ENCODE results near the gene LYPD5. TPM values are rescaled to one million over a fixed set of nuclear protein-coding genes. Genes with fewer than 3 reads are reported as not detected.
"Not testable (repeated sequence)": the region's sequence is repeated elsewhere in the genome, so short reads cannot be mapped to it uniquely, and the experiment has no call there.

LYPD5 gene
- total and polyA plus RNA-seq, 9 donors = 0.22 to 0.83 (median 0.36) TPM

DNA sequence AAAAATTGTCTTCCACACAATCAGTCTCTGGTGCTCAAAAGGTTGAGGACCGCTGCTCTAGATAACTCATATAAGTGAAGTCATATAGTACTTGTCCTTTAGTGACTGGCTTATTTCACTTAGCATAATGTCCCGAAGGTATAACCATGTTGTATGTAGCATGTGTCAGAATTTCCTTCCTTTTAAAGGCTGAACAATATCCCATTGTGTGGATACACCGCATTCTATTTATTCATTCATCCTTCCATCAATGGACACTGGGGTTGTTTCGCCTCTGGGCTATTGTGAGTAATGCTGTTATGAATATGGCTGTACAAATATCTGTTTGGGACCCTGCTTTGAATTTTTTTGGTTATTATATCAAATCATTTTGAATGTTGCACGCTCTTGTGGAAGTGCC, 4.6 kb upstream of the LYPD5 start:
- no CpG with 5 or more reads among the region's 5 CpGs for WGBS (ENCODE audit: insufficient coverage)
- H3K27me3 ChIP-seq (ENCODE audit: control insufficient read depth, insufficient read depth, low read length) = no peaks in the 10 kb centered on the region
- H3K9me3 ChIP-seq (replicated peaks; ENCODE audit: control insufficient read depth, low read depth, low read length) = no peaks in the 10 kb centered on the region
- no peak for DNase-seq
- no peak overlapping the region for H3K27ac ChIP-seq (ENCODE audit: low read length)
- H3K4me3 ChIP-seq (ENCODE audit: low read length) = no peak overlapping the region
- H3K36me3 ChIP-seq (ENCODE audit: control insufficient read depth, insufficient read depth, low read length) = no peaks in the 10 kb centered on the region
- H3K4me1 ChIP-seq (ENCODE audit: control insufficient read depth, insufficient read depth, low read length) = no peaks in the 10 kb centered on the region

DNA sequence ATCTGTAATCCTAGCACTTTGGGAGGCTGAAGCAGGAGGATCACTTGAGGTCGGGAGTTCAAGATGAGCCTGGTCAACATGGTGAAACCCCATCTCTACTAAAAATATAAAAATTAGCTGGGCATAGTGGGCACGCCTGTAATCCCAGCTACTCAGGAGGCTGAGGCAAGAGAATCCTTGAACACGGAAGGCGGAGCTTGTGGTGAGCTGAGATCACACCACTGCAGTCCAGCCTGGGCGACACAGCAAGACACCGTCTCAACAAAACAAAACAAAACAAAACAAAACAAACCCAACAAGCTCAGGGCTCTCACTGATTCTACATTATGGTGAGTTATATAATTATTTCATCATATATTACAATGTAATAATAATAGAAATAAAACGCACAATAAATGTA, 4.2 kb upstream of the LYPD5 start:
- H3K4me1 ChIP-seq (ENCODE audit: control insufficient read depth, insufficient read depth, low read length); H3K4me3 ChIP-seq (ENCODE audit: low read length); H3K9me3 ChIP-seq (replicated peaks; ENCODE audit: control insufficient read depth, low read depth, low read length); H3K27ac ChIP-seq (ENCODE audit: low read length); H3K36me3 ChIP-seq (ENCODE audit: control insufficient read depth, insufficient read depth, low read length); DNase-seq; H3K27me3 ChIP-seq (ENCODE audit: control insufficient read depth, insufficient read depth, low read length): not testable (repeated sequence)
- WGBS (ENCODE audit: insufficient coverage) = no CpG with 5 or more reads among the region's 7 CpGs

DNA sequence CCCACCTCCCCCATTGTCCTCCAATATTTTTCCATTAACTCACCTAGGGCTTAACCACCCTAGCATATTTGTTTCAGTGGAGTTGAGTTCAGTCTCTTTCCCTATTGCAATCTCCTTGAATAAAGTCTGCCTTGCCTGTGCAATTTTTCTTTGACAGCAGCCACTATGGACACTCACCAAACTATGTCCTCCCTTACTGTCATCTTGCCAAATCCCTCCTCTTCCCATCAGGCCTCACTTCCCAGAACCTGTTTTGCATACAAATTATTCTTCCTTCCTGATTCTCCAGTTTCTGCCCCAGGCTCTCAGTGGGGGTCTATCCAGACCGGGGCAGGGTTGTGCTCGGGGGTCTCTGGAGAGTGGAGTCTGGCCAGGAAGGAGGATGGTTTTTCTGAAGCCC, 2.2 kb upstream of the LYPD5 start:
- Histone ChIP-seq H3K4me1 (ENCODE audit: control insufficient read depth, insufficient read depth, low read length) (no peaks in the 10 kb centered on the region), H3K9me3 (replicated peaks; ENCODE audit: control insufficient read depth, low read depth, low read length) (no peaks in the 10 kb centered on the region), H3K4me3 (ENCODE audit: low read length) (no peak overlapping the region), H3K27ac (ENCODE audit: low read length) (no peak overlapping the region), H3K36me3 (ENCODE audit: control insufficient read depth, insufficient read depth, low read length) (no peaks in the 10 kb centered on the region), H3K27me3 (ENCODE audit: control insufficient read depth, insufficient read depth, low read length) (no peaks in the 10 kb centered on the region)
- DNase-seq = no peak
- 40% methylated on average over 1 of the region's 2 CpGs for WGBS (ENCODE audit: insufficient coverage)

DNA sequence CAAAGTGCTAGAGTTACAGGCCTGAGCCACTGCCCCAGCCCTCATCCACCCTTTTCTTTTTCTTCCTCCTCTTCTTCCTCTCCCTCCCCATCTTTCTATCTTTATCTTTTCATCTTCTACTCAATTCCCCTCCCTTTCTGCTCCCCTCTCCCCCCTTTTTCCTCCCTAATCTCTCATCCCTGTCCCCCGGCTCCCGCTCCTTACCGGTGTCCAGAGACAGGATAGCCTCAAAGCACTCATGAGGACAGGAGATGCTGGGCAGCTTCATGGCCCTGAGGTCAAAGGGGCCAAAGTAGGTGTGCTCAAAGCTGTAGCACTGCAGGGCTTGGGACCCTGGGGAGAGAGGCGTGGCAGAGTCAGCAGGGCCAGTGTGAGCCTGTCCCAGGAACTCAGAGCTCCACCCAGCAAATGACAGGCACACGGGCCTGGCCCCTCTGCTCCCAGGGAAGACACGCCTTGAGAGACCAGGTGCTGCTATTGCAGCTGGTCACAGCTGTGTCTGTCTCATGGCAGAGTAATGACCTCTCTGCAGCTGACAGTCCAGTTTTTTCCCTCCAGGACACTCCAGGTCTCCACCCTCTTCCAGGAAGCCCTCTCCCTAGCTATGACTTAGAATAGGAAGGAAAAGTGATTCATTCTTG, 2.6 kb downstream of the LYPD5 start:
- Histone ChIP-seq H3K36me3 (ENCODE audit: control insufficient read depth, insufficient read depth, low read length) (no peaks in the 10 kb centered on the region), H3K9me3 (replicated peaks; ENCODE audit: control insufficient read depth, low read depth, low read length) (no peaks in the 10 kb centered on the region), H3K4me3 (ENCODE audit: low read length) (no peak overlapping the region), H3K4me1 (ENCODE audit: control insufficient read depth, insufficient read depth, low read length) (peaks cover 7% of the 10 kb centered on the region), H3K27ac (ENCODE audit: low read length) (no peak overlapping the region), H3K27me3 (ENCODE audit: control insufficient read depth, insufficient read depth, low read length) (peaks cover 15% of the 10 kb centered on the region)
- WGBS (ENCODE audit: insufficient coverage) = 51% methylated on average over 6 of the region's 6 CpGs
- DNase-seq = no peak

DNA sequence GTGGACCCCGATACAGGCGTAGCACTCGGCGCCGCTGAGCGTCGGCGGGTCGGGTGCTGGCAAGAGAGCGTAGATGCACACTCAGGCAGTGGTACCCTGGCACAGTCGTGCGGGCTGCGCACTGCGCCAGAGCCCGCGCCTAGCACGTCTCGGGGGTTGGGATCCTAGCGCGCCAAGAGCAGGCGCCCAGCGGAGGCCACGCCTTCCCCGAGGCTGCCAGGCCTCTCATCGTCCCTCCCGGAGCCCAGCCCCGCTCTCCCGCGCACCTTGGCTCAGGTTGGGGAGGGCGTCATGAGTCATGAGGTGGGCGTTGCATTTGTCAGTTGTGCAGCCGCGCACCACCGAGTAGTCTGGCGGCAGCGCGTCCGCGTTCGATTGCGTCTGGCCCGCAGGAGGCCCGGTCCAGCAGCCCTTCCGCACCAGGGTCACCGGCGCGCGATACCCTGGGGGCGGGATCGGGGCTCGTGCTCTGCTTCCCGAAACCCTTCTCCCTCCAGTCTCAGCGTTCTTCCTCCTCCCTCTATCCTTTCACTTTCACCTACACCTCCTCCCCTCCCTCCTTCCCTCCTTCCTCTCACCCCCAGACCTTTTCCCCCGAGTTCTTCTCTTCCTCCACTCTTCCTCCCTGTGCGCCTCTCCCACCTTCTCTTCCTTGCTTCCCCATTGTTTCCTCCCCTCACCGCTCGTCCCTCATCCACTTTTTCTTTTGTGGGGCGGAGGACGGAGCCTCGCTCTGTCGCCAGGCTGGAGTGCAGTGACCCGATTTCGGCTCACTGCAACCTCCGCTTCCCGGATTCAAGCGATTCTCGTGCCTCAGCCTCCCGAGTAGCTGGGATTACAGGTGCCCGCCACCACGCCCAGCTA, 3.5 kb downstream of the LYPD5 start:
- H3K27ac ChIP-seq (ENCODE audit: low read length) = no peak overlapping the region
- no peaks in the 10 kb centered on the region for H3K9me3 ChIP-seq (replicated peaks; ENCODE audit: control insufficient read depth, low read depth, low read length)
- H3K36me3 ChIP-seq (ENCODE audit: control insufficient read depth, insufficient read depth, low read length) = no peaks in the 10 kb centered on the region
- H3K27me3 ChIP-seq (ENCODE audit: control insufficient read depth, insufficient read depth, low read length) = peaks cover 15% of the 10 kb centered on the region
- 5% methylated on average over 57 of the region's 70 CpGs for WGBS (ENCODE audit: insufficient coverage)
- peaks cover 7% of the 10 kb centered on the region for H3K4me1 ChIP-seq (ENCODE audit: control insufficient read depth, insufficient read depth, low read length)
- peak overlapping the region; percentile 32 for H3K4me3 ChIP-seq (ENCODE audit: low read length)
- DNase-seq = no peak

DNA sequence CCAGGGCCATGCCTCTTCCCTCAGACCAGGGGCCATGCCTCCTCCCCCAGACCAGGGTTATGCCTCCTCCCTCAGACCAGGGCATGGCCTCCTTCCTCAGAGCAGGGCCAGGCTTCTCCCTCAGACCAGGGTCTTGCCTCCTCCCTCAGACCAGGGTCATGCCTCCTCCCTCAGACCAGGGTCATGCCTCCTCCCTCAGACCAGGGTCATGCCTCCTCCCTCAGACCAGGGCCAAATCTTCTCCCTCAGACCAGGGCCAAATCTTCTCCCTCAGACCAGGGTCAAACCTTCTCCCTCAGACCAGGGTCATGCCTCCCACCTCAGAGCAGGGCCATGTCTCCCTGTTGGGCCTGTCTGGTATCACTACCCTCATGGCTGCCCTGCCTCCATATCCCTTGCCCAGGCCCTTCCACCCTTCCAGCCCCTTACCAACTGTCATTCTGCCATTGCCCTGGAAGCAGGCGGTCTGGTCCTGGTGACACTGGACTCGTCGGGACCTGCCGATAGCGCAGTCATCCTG, 4.2 kb downstream of the LYPD5 start:
- H3K4me3 ChIP-seq (ENCODE audit: low read length) = peak overlapping the region; percentile 32
- WGBS (ENCODE audit: insufficient coverage) = 34% methylated on average over 5 of the region's 5 CpGs
- no peaks in the 10 kb centered on the region for H3K9me3 ChIP-seq (replicated peaks; ENCODE audit: control insufficient read depth, low read depth, low read length)
- H3K27me3 ChIP-seq (ENCODE audit: control insufficient read depth, insufficient read depth, low read length) = peaks cover 18% of the 10 kb centered on the region
- H3K27ac ChIP-seq (ENCODE audit: low read length) = no peak overlapping the region
- no peak for DNase-seq
- peaks cover 7% of the 10 kb centered on the region for H3K4me1 ChIP-seq (ENCODE audit: control insufficient read depth, insufficient read depth, low read length)
- H3K36me3 ChIP-seq (ENCODE audit: control insufficient read depth, insufficient read depth, low read length) = no peaks in the 10 kb centered on the region

DNA sequence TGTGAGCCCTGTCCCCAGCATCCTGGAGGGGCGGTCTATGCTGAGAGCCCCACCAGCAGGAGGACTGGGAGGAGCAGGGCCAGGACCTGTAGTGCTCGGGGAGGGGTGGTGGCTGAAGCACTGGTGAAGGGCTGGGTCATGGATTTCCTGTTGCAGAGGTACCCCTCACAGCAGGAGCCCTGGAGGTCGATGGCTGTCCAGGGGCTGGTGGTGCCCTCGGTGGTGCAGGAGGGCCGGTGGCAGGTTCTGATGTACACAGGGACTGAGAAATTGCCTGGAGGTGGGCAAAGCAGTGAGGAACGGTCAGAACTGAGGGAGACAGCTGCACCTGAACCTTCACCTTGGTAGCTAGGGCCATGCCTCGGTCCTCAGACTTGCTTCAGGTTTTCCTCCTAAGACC, 4.7 kb downstream of the LYPD5 start:
- H3K27me3 ChIP-seq (ENCODE audit: control insufficient read depth, insufficient read depth, low read length) = peaks cover 18% of the 10 kb centered on the region
- H3K4me3 ChIP-seq (ENCODE audit: low read length) = no peak overlapping the region

DNA sequence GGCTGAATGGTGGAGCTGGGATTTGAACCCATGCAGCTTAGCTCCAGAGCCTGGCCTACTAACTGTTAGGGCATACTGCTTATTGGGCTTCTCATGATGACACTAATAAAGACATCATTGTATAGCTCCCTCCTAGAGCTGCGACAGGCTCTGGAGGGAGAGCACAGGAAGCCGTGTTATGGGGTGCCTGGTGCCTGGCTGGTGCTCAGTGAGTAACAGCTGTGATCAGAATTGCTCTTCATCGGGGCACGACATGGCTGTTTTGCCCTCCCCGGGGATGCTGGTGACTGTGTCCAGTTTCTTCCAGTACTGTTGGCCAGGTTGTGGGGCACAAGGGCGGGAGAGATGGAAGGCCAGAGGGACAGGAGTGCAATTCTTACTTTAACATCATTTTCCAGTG, 5.1 kb downstream of the LYPD5 start:
- H3K36me3 ChIP-seq (ENCODE audit: control insufficient read depth, insufficient read depth, low read length) = no peaks in the 10 kb centered on the region
- no peak overlapping the region for H3K4me3 ChIP-seq (ENCODE audit: low read length)
- peaks cover 7% of the 10 kb centered on the region for H3K4me1 ChIP-seq (ENCODE audit: control insufficient read depth, insufficient read depth, low read length)
- no peaks in the 10 kb centered on the region for H3K9me3 ChIP-seq (replicated peaks; ENCODE audit: control insufficient read depth, low read depth, low read length)
- no peak overlapping the region for H3K27ac ChIP-seq (ENCODE audit: low read length)
- no peak for DNase-seq
- 41% methylated on average over 3 of the region's 6 CpGs for WGBS (ENCODE audit: insufficient coverage)
- peaks cover 18% of the 10 kb centered on the region for H3K27me3 ChIP-seq (ENCODE audit: control insufficient read depth, insufficient read depth, low read length)

More for the DNA sequence above, 4.7 kb downstream of the LYPD5 start:
- 78% methylated on average over 6 of the region's 7 CpGs for WGBS (ENCODE audit: insufficient coverage)
- Histone ChIP-seq H3K36me3 (ENCODE audit: control insufficient read depth, insufficient read depth, low read length) (no peaks in the 10 kb centered on the region), H3K27ac (ENCODE audit: low read length) (no peak overlapping the region), H3K9me3 (replicated peaks; ENCODE audit: control insufficient read depth, low read depth, low read length) (no peaks in the 10 kb centered on the region), H3K4me1 (ENCODE audit: control insufficient read depth, insufficient read depth, low read length) (peaks cover 7% of the 10 kb centered on the region)
- DNase-seq = no peak

DNA sequence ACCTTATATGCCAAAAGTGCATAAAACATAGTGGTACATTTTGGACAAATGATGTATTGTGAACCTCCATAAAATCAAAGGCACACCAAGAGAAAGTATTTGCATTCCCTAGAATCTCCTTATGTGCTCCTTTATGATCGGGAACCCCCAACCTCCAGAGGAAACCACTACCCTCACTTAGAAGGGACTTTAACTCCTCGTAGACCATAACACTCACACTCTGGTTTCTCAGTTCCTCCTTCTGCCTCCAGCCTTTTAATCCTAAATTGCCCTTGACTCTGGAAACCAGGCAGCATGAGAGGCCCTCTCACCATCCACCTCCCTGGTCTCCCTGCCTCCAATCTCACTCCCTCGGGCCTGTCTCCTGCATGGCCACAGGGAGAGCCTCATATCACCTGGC, 11.7 kb downstream of the LYPD5 start:
- 19% methylated on average over 2 of the region's 3 CpGs for WGBS (ENCODE audit: insufficient coverage)
- no peak for DNase-seq
- peaks cover 3% of the 10 kb centered on the region for H3K27me3 ChIP-seq (ENCODE audit: control insufficient read depth, insufficient read depth, low read length)
- H3K36me3 ChIP-seq (ENCODE audit: control insufficient read depth, insufficient read depth, low read length) = no peaks in the 10 kb centered on the region
- no peaks in the 10 kb centered on the region for H3K4me1 ChIP-seq (ENCODE audit: control insufficient read depth, insufficient read depth, low read length)
- no peak overlapping the region for H3K27ac ChIP-seq (ENCODE audit: low read length)
- H3K4me3 ChIP-seq (ENCODE audit: low read length) = no peak overlapping the region
- no peaks in the 10 kb centered on the region for H3K9me3 ChIP-seq (replicated peaks; ENCODE audit: control insufficient read depth, low read depth, low read length)

DNA sequence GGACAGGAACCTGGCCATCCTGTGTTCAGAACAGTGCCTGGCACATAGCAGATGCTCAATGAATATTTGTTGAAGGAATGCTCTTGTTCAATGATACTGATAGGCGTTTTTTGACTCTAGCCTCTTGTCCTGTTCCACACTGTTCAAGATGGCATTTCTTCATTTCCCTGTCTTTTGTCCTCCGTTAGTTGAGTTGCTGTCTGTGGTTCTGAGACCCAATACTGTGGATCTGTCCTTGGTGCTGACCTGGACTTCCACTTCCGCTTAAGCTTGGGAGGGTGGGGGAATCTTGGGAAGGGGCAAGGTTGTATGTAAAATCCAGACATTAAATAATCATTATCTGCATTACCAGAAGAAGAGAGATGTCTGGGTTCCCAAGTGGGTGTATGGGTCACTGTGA, 13.2 kb downstream of the LYPD5 start:
- Histone ChIP-seq H3K27ac (ENCODE audit: low read length) (no peak overlapping the region), H3K9me3 (replicated peaks; ENCODE audit: control insufficient read depth, low read depth, low read length) (no peaks in the 10 kb centered on the region), H3K36me3 (ENCODE audit: control insufficient read depth, insufficient read depth, low read length) (no peaks in the 10 kb centered on the region), H3K4me3 (ENCODE audit: low read length) (no peak overlapping the region), H3K27me3 (ENCODE audit: control insufficient read depth, insufficient read depth, low read length) (peaks cover 3% of the 10 kb centered on the region), H3K4me1 (ENCODE audit: control insufficient read depth, insufficient read depth, low read length) (peaks cover 2% of the 10 kb centered on the region)
- DNase-seq = peak; percentile 50
- WGBS (ENCODE audit: insufficient coverage) = no CpG with 5 or more reads among the region's 3 CpGs
